Endometrial microvascular endothelial cells (primary cell): ENCODE results near the gene ARHGAP8. TPM values are rescaled to one million over a fixed set of nuclear protein-coding genes. Genes with fewer than 3 reads are reported as not detected.
"Not testable (repeated sequence)": the region's sequence is repeated elsewhere in the genome, so short reads cannot be mapped to it uniquely, and the experiment has no call there.

Experiments used
- in situ Hi-C: cut with HindIII; loops from 2 replicates; pipeline ENCODE4 v1.10.0; 2017; ENCODE audit warnings: low sequenced_read_pairs, low pct_unique_long_range_greater_than_20kb; ENCODE audit errors: inconsistent ontology term
- total RNA-seq: library from RNA; depleted of rRNA; stranded (reverse); fragments of >200 nt; gene quantifications from one replicate; pipeline ENCODE4 v1.2.3, GENCODE V29; 2015; ENCODE audit errors: inconsistent ontology term

The ARHGAP8 gene
- total RNA-seq, 1 donor from 2014 or later, result not detected

DNA sequence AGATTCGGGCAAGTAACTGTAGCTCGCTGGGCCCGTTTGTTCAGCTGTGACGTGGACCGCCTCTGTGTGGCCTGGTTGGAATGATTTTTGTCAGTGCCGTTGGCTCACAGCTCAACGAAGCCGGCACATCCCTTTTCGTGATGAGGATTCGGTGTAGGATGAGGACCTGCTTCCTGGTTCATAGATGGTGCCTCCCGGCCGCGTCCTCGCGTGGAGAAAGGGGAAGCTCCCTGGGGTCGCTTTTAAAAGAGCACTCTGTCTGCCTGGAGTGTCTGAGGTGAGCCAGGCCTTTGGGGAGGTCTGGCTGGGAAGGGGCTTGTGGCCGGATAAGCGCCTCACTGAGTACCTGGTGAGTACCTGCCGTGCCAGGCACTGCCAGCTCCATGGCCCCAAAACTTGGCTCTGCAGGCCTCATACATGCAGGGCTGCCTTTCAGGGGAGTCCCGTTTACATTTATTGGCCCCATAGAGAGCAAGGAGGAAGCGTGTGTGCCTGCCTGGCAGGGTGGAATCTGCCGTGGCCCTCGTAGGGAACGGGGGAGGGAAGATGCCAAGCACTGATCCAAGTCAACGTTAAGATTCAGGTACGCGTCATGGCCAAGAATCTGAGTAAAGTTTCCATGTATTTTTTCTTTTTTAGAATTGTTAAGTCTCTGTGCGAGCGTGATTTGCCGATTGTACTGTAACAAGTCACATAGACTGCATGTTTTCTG is 88.4 kb downstream of the ARHGAP8 start:
- in situ Hi-C loops, result no loop called here

DNA sequence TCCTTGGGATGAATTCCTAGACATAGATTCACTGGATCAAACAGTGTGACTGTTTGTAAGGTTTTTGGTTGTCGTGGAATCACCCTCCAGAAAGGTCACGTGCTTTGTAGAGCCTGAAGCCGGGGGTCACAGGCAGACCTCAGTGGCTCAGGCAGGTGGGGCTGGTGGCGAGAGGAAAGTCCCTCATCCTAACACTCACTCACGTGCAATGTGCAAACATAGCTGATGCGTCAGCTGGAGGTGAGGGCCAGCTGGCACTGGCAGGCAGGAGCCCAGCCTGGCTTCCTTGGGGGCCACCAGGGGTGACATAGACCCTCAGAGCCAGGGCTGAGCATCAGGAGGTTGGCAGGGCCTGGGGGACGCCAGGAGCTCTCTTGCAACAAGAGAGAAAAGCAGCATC is 90.0 kb downstream of the ARHGAP8 start:
- in situ Hi-C loops, result no loop called here

DNA sequence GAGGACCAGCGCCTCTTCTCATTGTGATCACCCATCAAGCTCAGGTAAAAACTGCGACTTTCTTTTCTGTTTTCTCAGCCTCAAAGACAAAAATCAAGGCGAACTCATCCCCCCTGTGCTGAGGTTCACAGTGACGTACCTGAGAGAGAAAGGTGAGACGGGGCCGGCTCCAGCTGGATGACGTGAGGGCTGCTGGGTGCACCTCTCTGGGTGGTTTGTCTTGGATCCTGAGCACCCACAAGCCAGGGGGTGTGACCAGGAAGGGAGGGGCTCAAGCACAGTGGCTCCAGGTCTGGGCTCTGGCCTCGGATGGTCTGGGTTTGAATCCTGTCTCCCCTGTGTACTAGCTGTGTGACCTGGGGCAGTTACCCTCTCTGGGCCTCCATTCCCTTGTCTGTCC is 92.8 kb downstream of the ARHGAP8 start:
- in situ Hi-C loops, result no loop called here

DNA sequence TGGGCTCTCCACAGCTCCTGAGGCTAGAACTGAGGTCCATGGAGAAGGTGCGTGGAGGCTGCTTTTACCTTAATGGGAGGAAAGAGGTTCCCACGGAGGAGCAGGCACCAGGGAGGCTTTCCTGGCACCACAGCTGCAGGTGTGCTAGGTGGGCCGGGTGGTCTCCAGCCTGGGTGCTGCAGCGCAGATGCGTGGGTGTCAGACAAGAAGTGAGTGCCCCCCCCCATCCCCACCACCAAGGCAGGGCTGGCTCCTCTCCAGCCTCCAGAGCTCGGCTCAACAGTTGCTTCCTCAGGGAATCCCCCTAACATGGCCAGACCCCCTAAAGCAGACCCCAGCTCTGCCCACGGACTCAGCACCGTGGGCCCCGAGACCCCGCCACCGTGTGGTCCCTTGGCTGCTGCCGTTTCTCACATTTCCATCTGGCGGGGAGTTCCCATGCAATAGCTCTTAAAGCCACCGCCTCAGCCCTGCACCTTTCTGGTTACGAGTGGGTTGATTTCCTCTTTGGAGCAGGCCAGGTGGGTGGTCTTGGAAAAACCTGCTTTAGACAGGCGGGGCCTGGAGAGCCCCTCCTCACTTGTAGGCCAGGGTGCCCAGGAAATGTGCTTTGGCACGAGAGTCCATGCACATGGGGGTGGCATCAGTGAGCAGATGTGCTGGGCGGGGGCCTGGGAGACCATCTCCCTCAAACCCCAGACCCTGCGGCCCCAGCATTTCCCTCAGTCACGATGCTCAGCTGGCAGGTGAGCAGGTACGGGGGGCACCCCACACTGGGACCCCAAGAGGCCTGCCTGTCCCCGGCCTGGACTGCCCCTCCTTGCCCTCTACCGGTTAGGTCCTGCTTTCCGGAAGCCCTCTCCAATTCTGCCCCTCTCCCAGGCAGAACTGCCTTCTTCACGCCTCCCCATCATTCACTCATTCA is 93.7 kb downstream of the ARHGAP8 start:
- in situ Hi-C loops, result no loop called here

DNA sequence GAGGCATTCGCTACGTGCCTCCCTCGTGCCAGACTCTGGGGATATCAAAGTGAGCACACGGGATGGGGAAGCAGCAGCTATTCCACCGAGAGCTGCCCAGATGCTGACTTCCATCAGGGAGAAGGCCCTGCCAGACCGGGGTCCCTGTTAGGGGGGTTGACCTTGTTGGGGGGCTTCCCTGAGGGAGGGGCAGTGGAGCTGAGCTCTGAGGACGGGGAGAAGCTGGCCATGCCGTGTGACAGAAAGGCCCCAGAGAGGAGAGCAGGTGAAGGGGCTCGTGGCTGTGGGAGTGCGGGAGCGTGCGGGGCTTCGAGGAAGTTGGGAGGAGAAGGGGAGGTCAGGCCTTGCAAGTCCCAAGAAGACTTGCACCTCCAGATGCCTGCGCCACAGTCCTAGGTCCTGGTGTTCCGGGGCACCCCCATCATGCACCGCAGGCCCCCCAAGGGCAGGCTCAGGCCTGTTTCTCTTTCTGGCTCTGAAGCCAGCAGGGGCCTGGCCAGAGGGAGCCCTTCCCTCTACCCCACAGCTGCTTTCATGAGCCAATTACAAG is 94.4 kb downstream of the ARHGAP8 start:
- in situ Hi-C loops, result no loop called here

DNA sequence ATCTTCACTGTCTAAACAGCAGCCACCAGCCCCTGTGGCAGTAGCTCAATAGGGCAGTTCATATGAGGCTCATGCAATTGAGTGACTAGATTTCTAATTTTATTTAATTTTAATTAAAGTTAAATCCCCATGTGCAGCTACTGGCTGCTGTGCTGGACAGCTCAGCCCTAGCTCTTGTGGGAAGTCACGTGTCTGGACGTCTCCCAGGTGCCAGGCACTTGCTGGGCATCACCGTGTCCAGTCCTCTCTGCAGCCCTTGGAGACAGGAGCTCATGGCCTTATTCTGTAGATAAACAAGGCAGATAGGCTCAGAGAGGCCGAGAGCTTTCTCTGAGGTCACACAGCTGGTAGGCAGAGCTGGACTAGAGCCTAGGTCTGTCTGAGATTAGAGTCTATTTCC is 95.0 kb downstream of the ARHGAP8 start:
- in situ Hi-C loops, result no loop called here

DNA sequence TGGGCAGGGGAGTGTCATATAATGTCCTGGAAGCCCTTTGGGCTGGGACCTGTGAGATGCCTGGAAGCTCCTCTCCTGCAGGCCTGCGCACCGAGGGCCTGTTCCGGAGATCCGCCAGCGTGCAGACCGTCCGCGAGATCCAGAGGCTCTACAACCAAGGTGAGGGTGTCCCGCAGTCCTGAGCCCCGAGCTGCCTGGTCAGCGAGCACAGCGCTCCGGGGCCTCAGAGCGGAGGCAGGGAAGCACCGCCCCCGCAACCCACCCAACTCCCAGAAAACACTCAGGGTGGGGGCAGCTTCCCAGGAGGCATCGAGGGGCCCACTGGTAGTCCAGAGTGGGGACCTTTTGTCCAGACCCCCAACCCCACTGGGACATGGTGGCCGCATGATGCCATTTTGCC is 95.5 kb downstream of the ARHGAP8 start:
- in situ Hi-C loops, result no loop called here

DNA sequence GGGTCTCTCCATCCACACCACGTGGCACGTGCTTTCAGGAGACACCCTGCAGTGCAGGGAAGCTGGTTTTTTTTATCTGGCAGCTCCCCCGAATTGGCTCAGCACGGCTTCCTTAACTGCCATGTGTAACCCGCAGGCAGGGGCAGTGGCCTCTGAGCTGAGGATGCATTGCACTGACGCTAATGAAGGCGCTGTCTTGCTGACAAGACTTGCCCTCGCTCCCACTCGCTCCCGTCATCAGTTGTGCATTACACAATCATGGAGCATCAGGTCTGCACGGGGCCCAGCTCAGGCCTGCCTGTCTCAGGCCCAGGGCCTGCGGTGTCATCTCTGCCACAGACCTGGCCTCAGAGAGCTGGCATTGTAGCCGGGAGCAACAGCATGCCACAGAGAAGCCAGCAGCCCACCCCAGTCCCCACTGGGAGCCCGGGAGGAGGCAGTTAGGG is 95.9 kb downstream of the ARHGAP8 start:
- in situ Hi-C loops, result no loop called here

DNA sequence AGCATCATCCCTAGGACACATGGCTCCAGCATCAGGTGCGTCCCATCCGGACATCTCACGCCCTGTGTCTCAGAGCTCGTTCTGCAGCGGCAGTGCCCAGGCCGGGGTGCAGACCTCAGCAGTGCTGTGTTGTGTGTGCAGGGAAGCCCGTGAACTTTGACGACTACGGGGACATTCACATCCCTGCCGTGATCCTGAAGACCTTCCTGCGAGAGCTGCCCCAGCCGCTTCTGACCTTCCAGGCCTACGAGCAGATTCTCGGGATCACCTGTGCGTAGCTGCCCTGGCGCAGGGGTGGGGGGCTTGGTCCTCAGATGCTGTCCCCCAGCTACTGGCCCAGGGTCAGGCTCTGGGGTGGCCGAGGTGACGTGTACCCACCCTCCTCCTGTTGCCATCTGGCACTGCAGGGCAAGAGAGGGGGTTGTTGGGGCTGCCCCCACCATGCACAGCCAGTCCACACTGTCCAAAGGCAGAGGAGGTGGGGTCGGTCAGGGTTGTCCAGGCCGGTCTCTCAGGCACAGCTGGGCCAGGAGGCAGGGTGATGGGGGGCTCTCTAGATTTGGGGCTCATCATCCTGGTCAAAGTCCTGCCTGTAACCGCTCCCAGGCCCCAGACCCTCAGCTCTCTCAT is 96.5 kb downstream of the ARHGAP8 start:
- in situ Hi-C loops, result no loop called here

DNA sequence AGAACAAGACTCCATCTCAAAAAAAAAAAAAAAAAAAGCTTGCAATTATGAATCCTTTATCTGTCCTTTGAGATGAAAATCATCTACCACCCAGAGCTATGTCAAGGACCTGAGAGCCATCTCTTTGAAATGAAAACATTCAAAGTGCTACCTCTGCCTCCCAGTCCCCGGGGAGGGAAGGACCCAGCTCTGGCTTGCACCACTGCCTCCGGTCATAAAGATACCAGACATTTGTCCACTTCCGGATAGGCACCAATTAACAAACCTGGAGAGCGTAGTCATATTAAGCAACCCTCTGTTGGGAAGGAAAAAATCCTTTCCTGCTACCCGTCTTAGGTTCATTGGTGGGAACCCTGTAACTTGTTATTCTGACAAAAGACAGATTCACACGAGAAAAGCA is 98.6 kb downstream of the ARHGAP8 start:
- in situ Hi-C loops, result no loop called here

DNA sequence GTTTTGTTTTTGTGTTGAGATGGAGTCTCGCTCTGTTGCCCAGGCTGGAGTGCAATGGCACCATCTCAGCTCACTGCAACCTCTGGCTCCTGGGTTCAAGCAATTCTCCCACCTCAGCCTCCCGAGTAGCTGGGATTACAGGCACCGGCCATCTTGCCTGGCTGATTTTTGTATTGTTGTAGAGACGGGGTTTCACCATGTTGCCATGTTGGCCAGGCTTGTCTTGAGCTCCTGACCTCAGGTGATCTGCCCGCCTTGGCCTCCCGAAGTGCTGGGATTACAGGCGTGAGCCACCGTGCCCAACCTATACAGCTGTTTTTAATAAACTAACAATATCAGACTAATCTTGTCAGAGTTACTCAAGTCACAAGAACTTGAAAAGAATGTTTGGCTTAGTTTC is 102.3 kb downstream of the ARHGAP8 start:
- in situ Hi-C loops, result not testable (repeated sequence)

DNA sequence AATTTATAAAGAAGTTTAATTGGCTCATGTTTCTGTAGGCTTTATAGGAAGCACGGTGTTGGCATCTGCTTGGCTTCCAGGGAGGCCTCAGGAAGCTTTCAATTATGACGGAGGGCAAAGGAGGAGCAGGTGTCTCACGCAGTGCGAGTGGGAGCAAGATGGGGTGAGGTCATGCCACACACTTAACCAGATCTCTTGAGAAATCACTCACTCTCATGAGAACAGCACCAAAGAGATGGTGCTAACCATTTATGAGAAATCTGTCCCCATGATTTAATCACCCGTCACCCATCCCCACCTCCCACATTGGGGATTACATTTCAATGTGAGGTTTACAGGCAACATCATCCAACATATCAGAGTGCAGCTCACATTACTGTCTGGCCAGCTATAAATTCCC is 103.5 kb downstream of the ARHGAP8 start:
- in situ Hi-C loops, result no loop called here

DNA sequence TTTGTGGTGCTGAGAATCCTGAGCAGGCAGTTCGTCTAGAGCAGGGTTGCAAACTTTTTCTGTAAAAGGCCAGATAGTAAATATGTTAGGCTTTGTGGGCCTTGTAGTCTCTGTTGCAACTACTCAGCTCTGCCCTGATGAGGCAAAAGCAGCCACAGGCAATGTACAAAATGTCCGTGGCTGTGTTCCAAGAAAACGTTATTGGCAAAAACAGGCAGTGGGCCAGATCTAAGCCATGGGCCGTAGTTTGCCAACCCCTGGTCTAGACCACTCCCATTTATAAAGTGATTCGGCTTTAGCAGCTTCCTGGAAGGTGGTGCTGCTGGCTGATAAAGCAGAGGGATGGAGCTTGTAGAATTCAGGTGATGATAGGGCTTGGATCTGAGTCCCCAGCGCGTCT is 106.4 kb downstream of the ARHGAP8 start:
- in situ Hi-C loops, result not testable (repeated sequence)

DNA sequence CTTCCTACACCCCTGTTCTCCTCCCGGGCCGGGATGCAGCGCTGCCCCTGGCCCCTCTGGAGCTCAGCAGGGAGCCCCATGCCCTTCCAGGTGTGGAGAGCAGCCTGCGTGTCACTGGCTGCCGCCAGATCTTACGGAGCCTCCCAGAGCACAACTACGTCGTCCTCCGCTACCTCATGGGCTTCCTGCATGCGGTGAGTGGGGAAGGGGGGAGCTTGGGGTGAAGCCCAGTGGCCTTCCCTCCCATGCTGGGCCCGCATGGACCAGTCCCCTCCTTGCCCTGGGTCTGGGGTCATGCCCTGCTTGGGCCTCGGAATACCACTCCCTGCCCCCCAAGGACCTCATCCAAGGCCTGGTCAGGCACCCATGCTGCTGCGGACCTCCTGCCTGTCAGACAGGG is 107.3 kb downstream of the ARHGAP8 start:
- in situ Hi-C loops, result no loop called here

DNA sequence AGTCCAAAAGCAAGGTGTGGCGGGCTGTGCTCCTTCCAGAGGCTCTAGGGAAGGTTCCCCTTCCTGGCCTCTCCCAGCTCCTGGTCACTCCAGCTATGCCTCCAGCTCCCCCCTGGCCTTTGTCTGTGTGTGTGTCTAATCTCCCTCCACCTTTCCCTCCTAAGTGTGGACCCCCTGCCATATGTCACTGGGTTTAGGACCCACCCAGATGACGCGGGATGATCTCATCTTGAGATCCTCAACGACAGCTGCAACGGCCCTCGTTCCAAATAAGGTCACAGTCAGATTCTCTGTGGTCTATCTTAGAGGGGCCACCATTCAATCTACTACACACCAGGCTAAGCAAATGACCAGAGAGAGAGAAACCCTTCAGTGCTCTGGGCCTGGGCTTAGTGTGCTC is 107.9 kb downstream of the ARHGAP8 start:
- in situ Hi-C loops, result no loop called here

DNA sequence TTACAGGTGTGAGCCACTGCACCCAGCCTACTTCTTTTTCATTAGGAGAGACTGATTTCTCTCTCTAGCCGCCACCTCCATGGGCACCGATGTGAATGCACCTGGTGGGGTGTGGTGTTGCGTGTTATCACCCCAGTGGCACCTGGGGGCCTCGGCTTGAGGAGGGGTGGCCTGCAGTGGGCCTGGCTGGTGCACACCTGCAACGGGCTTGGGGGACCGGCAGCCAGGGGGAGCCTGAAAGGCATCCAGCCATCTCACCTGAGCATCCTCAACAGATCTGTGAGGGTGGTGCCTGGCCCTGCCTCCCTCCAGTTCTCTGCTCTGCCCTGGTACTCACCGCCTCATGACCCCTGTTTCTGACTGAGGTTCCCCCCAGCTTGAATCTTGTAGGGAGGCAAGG is 108.9 kb downstream of the ARHGAP8 start:
- in situ Hi-C loops, result no loop called here

DNA sequence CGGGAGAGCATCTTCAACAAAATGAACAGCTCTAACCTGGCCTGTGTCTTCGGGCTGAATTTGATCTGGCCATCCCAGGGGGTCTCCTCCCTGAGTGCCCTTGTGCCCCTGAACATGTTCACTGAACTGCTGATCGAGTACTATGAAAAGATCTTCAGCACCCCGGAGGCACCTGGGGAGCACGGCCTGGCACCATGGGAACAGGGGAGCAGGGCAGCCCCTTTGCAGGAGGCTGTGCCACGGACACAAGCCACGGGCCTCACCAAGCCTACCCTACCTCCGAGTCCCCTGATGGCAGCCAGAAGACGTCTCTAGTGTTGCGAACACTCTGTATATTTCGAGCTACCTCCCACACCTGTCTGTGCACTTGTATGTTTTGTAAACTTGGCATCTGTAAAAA is 109.9 kb downstream of the ARHGAP8 start:
- in situ Hi-C loops, result no loop called here

DNA sequence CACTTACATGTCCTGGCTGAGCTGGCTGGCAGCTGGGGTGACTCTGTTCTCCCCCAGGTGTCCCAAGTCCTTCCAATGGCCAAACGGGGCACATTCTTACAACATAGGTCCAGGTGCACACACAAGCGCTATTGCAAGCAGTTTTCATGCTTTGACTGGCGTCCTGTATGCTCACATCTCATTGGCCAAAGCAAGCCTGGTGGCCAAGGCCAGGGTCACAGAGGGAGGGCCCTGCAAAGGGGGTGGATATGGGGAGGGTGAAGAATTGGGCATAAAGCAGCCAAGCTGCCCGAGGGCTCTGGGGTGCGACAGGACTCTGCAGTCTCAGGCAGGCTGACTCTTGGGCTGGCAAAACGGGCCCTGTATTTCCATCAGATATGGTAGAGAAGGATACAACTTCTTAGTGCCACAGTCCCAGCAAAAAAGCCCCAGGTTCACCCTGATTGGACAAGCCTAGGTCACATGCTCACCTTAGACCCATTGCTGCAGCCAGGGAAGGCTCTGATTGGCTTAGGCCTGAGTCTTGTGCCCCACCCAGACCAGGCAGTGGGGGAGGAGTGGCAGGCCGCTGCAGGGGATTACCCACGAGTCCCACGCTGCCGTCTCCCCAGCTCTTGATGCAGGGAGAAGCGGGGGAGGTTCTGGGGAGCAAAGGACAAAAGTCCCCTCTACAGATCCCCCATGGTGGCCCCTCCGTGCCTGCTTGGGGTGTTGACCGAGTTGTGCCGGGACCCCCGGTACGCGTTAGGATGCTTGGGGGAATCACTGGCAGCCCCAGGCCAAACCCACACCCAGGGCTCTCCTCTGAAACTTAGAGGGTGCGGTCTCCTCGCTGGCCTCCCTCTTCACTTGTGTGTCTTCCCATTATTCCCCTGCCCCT is 110.8 kb downstream of the ARHGAP8 start:
- in situ Hi-C loops, result no loop called here
